Keratinocyte (primary cell): ENCODE results near the gene CEBPE. TPM values are rescaled to one million over a fixed set of nuclear protein-coding genes. Genes with fewer than 3 reads are reported as not detected.

Experiments
- DNase-seq: peaks from one replicate; pipeline ENCODE4 v3.0.0-alpha.2; 2011; ENCODE audit warnings: low read depth, missing footprints, low spot score
- FAIRE-seq: peaks from 2 replicates; lab custom pipeline; 2011; peaks lifted over from hg19 to GRCh38; lab: Jason Lieb, UNC
- H2AFZ ChIP-seq: 2 replicates; pipeline ENCODE4 v1.6.0; 2012; ENCODE audit warnings: low read length, control low read depth, inconsistent platforms; ENCODE audit not compliant: control insufficient read depth
- H3K27ac ChIP-seq: 2 replicates; pipeline ENCODE4 v1.5.1; 2011; ENCODE audit warnings: low read length; ENCODE audit not compliant: control insufficient read depth, insufficient read depth
- H3K27me3 ChIP-seq: 3 replicates; pipeline ENCODE4 v1.6.0; 2011; ENCODE audit warnings: low read length; ENCODE audit not compliant: control insufficient read depth, insufficient read depth; ENCODE audit errors: extremely low read depth
- H3K36me3 ChIP-seq, 2 experiments: 2 replicates in 1 of 2; 3 replicates in 1 of 2; pipeline ENCODE4 v1.5.1; 2011; ENCODE audit warnings: low read length in 2 of 2, mild to moderate bottlenecking in 1 of 2; ENCODE audit not compliant: control insufficient read depth in 2 of 2, insufficient read depth in 2 of 2; ENCODE audit errors: extremely low read depth in 1 of 2
- H3K4me1 ChIP-seq: 3 replicates; pipeline ENCODE4 v1.5.1; 2011; ENCODE audit warnings: low read length; ENCODE audit not compliant: control insufficient read depth, insufficient read depth; ENCODE audit errors: extremely low read depth
- H3K4me2 ChIP-seq: 3 replicates; pipeline ENCODE4 v1.6.0; 2011; ENCODE audit warnings: low read depth, low read length; ENCODE audit not compliant: control insufficient read depth, insufficient read depth; ENCODE audit errors: extremely low read depth
- H3K4me3 ChIP-seq, 3 experiments: fragments of 200-600 bp in 1 of 3; sonication (generic) in 1 of 3; 2 replicates in 2 of 3; 3 replicates in 1 of 3; pipeline ENCODE4 v1.5.1; 2011 to 2016; ENCODE audit warnings: low read length in 3 of 3, mild to moderate bottlenecking in 3 of 3, control low read depth in 2 of 3, inconsistent platforms in 1 of 3, low read depth in 1 of 3, mixed read lengths in 1 of 3, mixed run types in 1 of 3, moderate library complexity in 1 of 3; ENCODE audit not compliant: control insufficient read depth in 2 of 3, insufficient read depth in 2 of 3; ENCODE audit errors: extremely low read depth in 1 of 3
- H3K79me2 ChIP-seq: 2 replicates; pipeline ENCODE4 v1.6.0; 2012; ENCODE audit warnings: low read length; ENCODE audit not compliant: control insufficient read depth, insufficient read depth
- H3K9ac ChIP-seq: 3 replicates; pipeline ENCODE4 v1.6.0; 2011; ENCODE audit warnings: low read length; ENCODE audit not compliant: control insufficient read depth, insufficient read depth; ENCODE audit errors: extremely low read depth
- H3K9me1 ChIP-seq: 3 replicates; pipeline ENCODE4 v1.6.0; 2011; ENCODE audit warnings: low read length; ENCODE audit not compliant: control insufficient read depth, insufficient read depth; ENCODE audit errors: extremely low read depth
- H3K9me3 ChIP-seq: 2 replicates; pipeline ENCODE4 v1.5.1; 2012; ENCODE audit warnings: low read depth, low read length; ENCODE audit not compliant: control insufficient read depth
- H4K20me1 ChIP-seq: 3 replicates; pipeline ENCODE4 v1.6.0; 2011; ENCODE audit warnings: low read length; ENCODE audit not compliant: control insufficient read depth, insufficient read depth; ENCODE audit errors: extremely low read depth
- EZH2 ChIP-seq: IDR thresholded peaks from one replicate; pipeline ENCODE4 v1.6.1; 2012; ENCODE audit warnings: inconsistent platforms, mild to moderate bottlenecking, low read length, moderate library complexity
- dilution Hi-C: fragments of 300-500 bp; cut with MboI; formaldehyde crosslinking; loops from one replicate; pipeline ENCODE4 v1.7.0; 2020; ENCODE audit warnings: low sequenced_read_pairs; ENCODE audit not compliant: extremely low pct_ligation_motif_present
- polyA plus RNA-seq, 5 experiments: library from polyadenylated mRNA; depleted of rRNA in 3 of 5; stranded (reverse) in 3 of 5; stranded (forward) in 1 of 5; unstranded in 1 of 5; fragments of >200 nt; gene quantifications; 1 replicate in 1 of 5; 2 replicates in 3 of 5; 3 replicates in 1 of 5; pipeline versions ENCODE4 v1.2.1 to v1.2.3, GENCODE V29; 2011 to 2012; ENCODE audit warnings: missing spikeins in 2 of 5, low read depth in 1 of 5, low replicate concordance in 1 of 5
- TF ChIP-seq, protein P1 (sequence below), 3 experiments: IDR thresholded peaks in 1 of 3; conservative IDR thresholded peaks in 1 of 3; optimal IDR thresholded peaks in 1 of 3; 2 replicates in 2 of 3; 3 replicates in 1 of 3; pipeline versions ENCODE3 to v1.5.1; 2011; ENCODE audit warnings: low read length in 3 of 3, mild to moderate bottlenecking in 3 of 3, moderate library complexity in 2 of 3, control low read depth in 1 of 3, inconsistent platforms in 1 of 3; ENCODE audit not compliant: insufficient read depth in 2 of 3; ENCODE audit errors: extremely low read depth in 1 of 3

Gene CEBPE
- polyA plus RNA-seq, 1 donor (not counting 4 experiments of a cell fraction or from before 2014, with no cell fraction given): not detected

GRCh38 chr14:23070262-23071129 is 48.6 kb downstream of the CEBPE start:
- Histone ChIP-seq H3K9me1 (peaks cover 4% of the 10 kb centered on the region), H3K9ac (peak overlapping the region; percentile 92), H4K20me1 (peaks cover 19% of the 10 kb centered on the region), H3K4me3 (peak overlapping the region; percentile 71 to 89 (median 83)), H3K27ac (peak overlapping the region; percentile 87), H3K36me3 (peaks cover 36 to 51% of the 10 kb centered on the region in 2 experiments), H3K4me2 (peak overlapping the region; percentile 93), H3K4me1 (peaks cover 23% of the 10 kb centered on the region), H2AFZ (no peak overlapping the region), H3K27me3 (no peaks in the 10 kb centered on the region), H3K9me3 (no peaks in the 10 kb centered on the region), H3K79me2 (peaks cover 51% of the 10 kb centered on the region)
- no peak for FAIRE-seq
- dilution Hi-C loops: no loop called here
- TF ChIP-seq, protein P1, sequence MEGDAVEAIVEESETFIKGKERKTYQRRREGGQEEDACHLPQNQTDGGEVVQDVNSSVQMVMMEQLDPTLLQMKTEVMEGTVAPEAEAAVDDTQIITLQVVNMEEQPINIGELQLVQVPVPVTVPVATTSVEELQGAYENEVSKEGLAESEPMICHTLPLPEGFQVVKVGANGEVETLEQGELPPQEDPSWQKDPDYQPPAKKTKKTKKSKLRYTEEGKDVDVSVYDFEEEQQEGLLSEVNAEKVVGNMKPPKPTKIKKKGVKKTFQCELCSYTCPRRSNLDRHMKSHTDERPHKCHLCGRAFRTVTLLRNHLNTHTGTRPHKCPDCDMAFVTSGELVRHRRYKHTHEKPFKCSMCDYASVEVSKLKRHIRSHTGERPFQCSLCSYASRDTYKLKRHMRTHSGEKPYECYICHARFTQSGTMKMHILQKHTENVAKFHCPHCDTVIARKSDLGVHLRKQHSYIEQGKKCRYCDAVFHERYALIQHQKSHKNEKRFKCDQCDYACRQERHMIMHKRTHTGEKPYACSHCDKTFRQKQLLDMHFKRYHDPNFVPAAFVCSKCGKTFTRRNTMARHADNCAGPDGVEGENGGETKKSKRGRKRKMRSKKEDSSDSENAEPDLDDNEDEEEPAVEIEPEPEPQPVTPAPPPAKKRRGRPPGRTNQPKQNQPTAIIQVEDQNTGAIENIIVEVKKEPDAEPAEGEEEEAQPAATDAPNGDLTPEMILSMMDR (optimal IDR thresholded peaks at IDR 0.05 in 1 of 3, IDR thresholded peaks at IDR 0.05 in 1 of 3, conservative IDR thresholded peaks at IDR 0.05 in 1 of 3; ENCODE audit: extremely low read depth in 1 of 3, insufficient read depth in 2 of 3, low read length in 3 of 3): no peak
- no peak for TF ChIP-seq EZH2
- DNase-seq: no peak

GRCh38 chr14:23069413-23069806 is 49.6 kb downstream of the CEBPE start:
- H3K4me1 ChIP-seq: peaks cover 23% of the 10 kb centered on the region
- DNase-seq: no peak
- TF ChIP-seq, protein P1 (optimal IDR thresholded peaks at IDR 0.05 in 1 of 3, IDR thresholded peaks at IDR 0.05 in 1 of 3, conservative IDR thresholded peaks at IDR 0.05 in 1 of 3; ENCODE audit: extremely low read depth in 1 of 3, insufficient read depth in 2 of 3, low read length in 3 of 3): no peak
- no peak for TF ChIP-seq EZH2
- no peak overlapping the region for H3K4me2 ChIP-seq
- H3K36me3 ChIP-seq: peaks cover 38 to 53% of the 10 kb centered on the region in 2 experiments
- FAIRE-seq: no peak
- no peaks in the 10 kb centered on the region for H3K9me3 ChIP-seq
- H4K20me1 ChIP-seq: peaks cover 19% of the 10 kb centered on the region
- H3K27me3 ChIP-seq: no peaks in the 10 kb centered on the region
- dilution Hi-C loops: no loop called here
- H3K4me3 ChIP-seq: no peak overlapping the region
- H3K9ac ChIP-seq: no peak overlapping the region
- H3K9me1 ChIP-seq: peaks cover 4% of the 10 kb centered on the region
- H2AFZ ChIP-seq: no peak overlapping the region
- H3K27ac ChIP-seq: no peak overlapping the region
- H3K79me2 ChIP-seq: peaks cover 53% of the 10 kb centered on the region
